Caco-2 (cell line): ENCODE measurements around the gene XPNPEP2. TPM values are rescaled to one million over a fixed set of nuclear protein-coding genes. Genes with fewer than 3 reads are reported as not detected.
"Not testable (repeated sequence)": the region's sequence is repeated elsewhere in the genome, so short reads cannot be mapped to it uniquely, and the experiment has no call there.

Experiments
- BruUV-seq: library from RNA; stranded (reverse); fragments of 400-500 nt; replicated peaks from 2 replicates; lab custom pipeline; 2021; lab: Mats Ljungman, UMichigan
- CTCF ChIA-PET: fragments of 300-600 bp; sonication (Branson Sonifier 250); formaldehyde crosslinking; loops from one replicate; lab custom pipeline; 2022; ENCODE audit warnings: antibody characterized with exemption; lab: Charles Lee
- POLR2A ChIA-PET: fragments of 300-600 bp; sonication (Branson Sonifier 250); formaldehyde crosslinking; loops from one replicate; lab custom pipeline; 2022; ENCODE audit warnings: antibody characterized with exemption; lab: Charles Lee
- DNase-seq, 2 experiments: peaks; one replicate each; pipeline versions ENCODE4 v3.0.0 to v3.0.0-alpha.2; 2020 to 2022
- H3K27me3 ChIP-seq: replicated peaks from 2 replicates; pipeline ENCODE4 v1.6.0; 2011; ENCODE audit warnings: low read length; ENCODE audit not compliant: control insufficient read depth, insufficient read depth
- H3K36me3 ChIP-seq: 2 replicates; pipeline ENCODE4 v1.5.1; 2011; ENCODE audit warnings: low read length; ENCODE audit not compliant: control insufficient read depth, insufficient read depth
- H3K4me1 ChIP-seq: fragments of 250-450 bp; sonication (Bioruptor Pico); 2 replicates; pipeline ENCODE4 v1.5.1; 2020; ENCODE audit warnings: mild to moderate bottlenecking
- H3K4me3 ChIP-seq: 2 replicates; pipeline ENCODE4 v1.5.1; 2011; ENCODE audit warnings: low read depth, mild to moderate bottlenecking, control low read depth, low read length
- H3K9me3 ChIP-seq: fragments of 250-450 bp; sonication (Bioruptor Pico); 2 replicates; pipeline ENCODE4 v1.5.1; 2020; ENCODE audit warnings: mild to moderate bottlenecking, moderate library complexity
- H3K27ac Mint-ChIP-seq: one replicate; pipeline ENCODE4 v1.8.0; 2022; ENCODE audit warnings: mixed read lengths; ENCODE audit not compliant: unreplicated experiment
- H3K27me3 Mint-ChIP-seq: one replicate; pipeline ENCODE4 v1.8.0; 2022; ENCODE audit warnings: mixed read lengths; ENCODE audit not compliant: insufficient read depth, unreplicated experiment
- H3K36me3 Mint-ChIP-seq: one replicate; pipeline ENCODE4 v1.8.0; 2022; ENCODE audit warnings: mild to moderate bottlenecking, mixed read lengths; ENCODE audit not compliant: insufficient read depth, unreplicated experiment
- H3K4me1 Mint-ChIP-seq: one replicate; pipeline ENCODE4 v1.8.0; 2022; ENCODE audit warnings: low read depth, mixed read lengths; ENCODE audit not compliant: unreplicated experiment
- H3K4me3 Mint-ChIP-seq: one replicate; pipeline ENCODE4 v1.8.0; 2022; ENCODE audit warnings: mild to moderate bottlenecking, moderate library complexity, mixed read lengths; ENCODE audit not compliant: unreplicated experiment
- H3K9me3 Mint-ChIP-seq: one replicate; pipeline ENCODE4 v1.8.0; 2022; ENCODE audit warnings: mixed read lengths; ENCODE audit not compliant: unreplicated experiment
- intact Hi-C: fragments of 100-400 bp; cut with micrococcal nuclease; formaldehyde crosslinking; loops from one replicate; pipeline ENCODE4 v1.10.0; 2022; ENCODE audit not compliant: unreplicated experiment
- total RNA-seq: library from RNA; stranded (reverse); gene quantifications from 2 replicates; pipeline ENCODE4 v1.2.3, GENCODE V29; 2022
- TF ChIP-seq, protein P1 (sequence below), 2 experiments: fragments of 200-600 bp in 1 of 2; IDR thresholded peaks; 1 replicate in 1 of 2; 2 replicates in 1 of 2; pipeline versions ENCODE4 v1.5.1 to v1.8.0; 2011 to 2022; ENCODE audit warnings: antibody characterized with exemption in 1 of 2, control low read depth in 1 of 2, inconsistent platforms in 1 of 2, low read depth in 1 of 2, low read length in 1 of 2, mild to moderate bottlenecking in 1 of 2, moderate library complexity in 1 of 2; ENCODE audit not compliant: insufficient read depth in 1 of 2, severe bottlenecking in 1 of 2, unreplicated experiment in 1 of 2

The XPNPEP2 gene
- total RNA-seq, 1 experiment from 2014 or later, result 0.32 TPM

DNA sequence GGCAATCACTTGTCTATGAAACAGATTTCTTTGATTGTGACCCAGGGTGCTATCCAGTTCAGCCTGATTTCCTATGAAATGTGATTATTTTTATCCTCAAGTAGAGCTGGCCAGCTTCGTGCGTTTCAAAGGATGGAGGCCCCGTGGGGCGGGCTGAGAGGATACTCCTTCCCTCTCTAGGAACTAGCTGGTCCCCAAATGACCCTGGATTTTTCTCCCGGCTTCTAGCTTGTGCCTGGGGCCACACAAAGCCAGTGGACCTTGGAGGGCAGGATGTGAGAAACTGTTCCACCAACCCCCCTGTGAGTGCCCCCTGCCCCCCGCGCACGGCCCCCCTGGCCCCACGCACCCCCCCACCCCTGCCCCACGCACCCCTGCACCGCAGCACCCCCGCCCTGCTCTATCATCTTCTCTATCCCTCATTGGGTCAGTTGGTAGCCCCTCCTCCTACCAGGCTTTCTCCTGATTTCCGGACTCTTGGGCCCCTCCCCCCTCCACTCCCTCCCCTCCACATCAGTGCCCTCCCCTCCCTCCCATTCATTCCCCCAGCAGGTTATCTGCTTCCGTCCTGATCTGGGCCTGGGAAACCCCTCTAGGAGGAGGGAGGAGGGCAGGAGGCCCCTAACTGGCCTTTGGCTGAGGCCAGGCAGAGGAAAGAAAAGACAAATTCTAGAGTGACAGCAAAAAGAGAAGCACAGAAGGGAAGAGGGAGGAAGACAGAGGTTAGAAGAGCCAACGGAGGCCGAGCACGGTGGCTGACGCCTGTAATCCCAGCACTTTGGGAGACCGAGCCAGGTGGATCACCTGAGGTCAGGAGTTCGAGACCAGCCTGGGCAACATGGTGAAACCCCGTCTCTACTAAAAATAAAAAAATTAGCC, 3.3 kb downstream of the XPNPEP2 start:
- no peaks in the 10 kb centered on the region for H3K27me3 Mint-ChIP-seq
- Histone ChIP-seq H3K4me3 (no peak overlapping the region), H3K36me3 (no peaks in the 10 kb centered on the region), H3K9me3 (no peaks in the 10 kb centered on the region), H3K4me1 (peaks cover 9% of the 10 kb centered on the region), H3K27me3 (no peaks in the 10 kb centered on the region)
- intact Hi-C loops, result no loop called here
- BruUV-seq, result no TSS peak
- CTCF ChIA-PET, result no interaction called here
- peaks cover 12% of the 10 kb centered on the region for H3K4me1 Mint-ChIP-seq
- no peak overlapping the region for H3K27ac Mint-ChIP-seq
- TF ChIP-seq, protein P1, sequence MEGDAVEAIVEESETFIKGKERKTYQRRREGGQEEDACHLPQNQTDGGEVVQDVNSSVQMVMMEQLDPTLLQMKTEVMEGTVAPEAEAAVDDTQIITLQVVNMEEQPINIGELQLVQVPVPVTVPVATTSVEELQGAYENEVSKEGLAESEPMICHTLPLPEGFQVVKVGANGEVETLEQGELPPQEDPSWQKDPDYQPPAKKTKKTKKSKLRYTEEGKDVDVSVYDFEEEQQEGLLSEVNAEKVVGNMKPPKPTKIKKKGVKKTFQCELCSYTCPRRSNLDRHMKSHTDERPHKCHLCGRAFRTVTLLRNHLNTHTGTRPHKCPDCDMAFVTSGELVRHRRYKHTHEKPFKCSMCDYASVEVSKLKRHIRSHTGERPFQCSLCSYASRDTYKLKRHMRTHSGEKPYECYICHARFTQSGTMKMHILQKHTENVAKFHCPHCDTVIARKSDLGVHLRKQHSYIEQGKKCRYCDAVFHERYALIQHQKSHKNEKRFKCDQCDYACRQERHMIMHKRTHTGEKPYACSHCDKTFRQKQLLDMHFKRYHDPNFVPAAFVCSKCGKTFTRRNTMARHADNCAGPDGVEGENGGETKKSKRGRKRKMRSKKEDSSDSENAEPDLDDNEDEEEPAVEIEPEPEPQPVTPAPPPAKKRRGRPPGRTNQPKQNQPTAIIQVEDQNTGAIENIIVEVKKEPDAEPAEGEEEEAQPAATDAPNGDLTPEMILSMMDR (IDR thresholded peaks at IDR 0.05; ENCODE audit: insufficient read depth in 1 of 2, low read depth in 1 of 2, low read length in 1 of 2, severe bottlenecking in 1 of 2, unreplicated experiment in 1 of 2), result no peak
- POLR2A ChIA-PET, result no interaction called here
- no peaks in the 10 kb centered on the region for H3K36me3 Mint-ChIP-seq
- no peak for DNase-seq
- no peaks in the 10 kb centered on the region for H3K9me3 Mint-ChIP-seq
- H3K4me3 Mint-ChIP-seq, result no peak overlapping the region

DNA sequence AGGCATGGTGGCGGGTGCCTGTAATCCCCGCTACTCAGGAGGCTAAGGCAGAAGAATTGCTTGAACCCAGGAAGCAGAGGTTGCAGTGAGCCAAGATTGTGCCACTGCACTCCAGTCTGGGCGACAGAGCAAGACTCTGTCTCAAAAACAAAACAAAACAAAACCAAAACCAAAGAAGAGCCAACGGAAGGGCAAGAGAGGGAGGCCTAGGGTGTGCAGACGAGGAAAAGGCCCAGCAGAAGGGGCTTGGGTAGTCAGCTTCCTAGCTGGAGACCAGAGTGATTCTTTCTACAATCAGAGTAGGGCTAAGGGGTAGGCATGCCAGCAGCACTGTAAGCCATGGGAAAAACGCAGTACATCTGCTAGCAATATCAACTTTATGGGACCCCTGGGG, 4.0 kb downstream of the XPNPEP2 start:
- H3K36me3 ChIP-seq, POLR2A ChIA-PET, intact Hi-C loops, H3K36me3 Mint-ChIP-seq, H3K9me3 Mint-ChIP-seq, H3K27me3 ChIP-seq, H3K4me3 ChIP-seq, H3K27me3 Mint-ChIP-seq, H3K4me1 ChIP-seq, BruUV-seq, CTCF ChIA-PET, H3K27ac Mint-ChIP-seq, H3K4me3 Mint-ChIP-seq, H3K9me3 ChIP-seq, DNase-seq: not testable (repeated sequence)
- H3K4me1 Mint-ChIP-seq, result peaks cover 12% of the 10 kb centered on the region

DNA sequence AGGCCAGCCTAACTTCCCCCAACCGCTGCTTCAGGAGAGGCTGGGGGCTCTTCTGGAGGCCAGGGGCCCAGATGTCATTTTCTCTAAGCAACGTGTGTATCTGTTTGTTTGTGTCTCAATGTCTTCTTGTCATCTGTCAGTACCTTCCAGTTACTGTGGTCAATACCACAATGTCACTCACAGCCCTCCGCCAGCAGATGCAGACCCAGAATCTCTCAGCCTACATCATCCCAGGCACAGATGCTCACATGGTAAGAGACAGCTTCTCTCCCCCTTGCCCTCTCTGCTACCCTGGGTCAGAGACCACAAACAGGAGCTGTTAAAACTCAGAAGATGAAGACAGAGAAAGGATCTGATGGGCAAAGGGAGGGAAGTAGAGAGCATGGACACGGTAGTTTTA, 5.0 kb downstream of the XPNPEP2 start:
- TF ChIP-seq, protein P1 (IDR thresholded peaks at IDR 0.05; ENCODE audit: insufficient read depth in 1 of 2, low read depth in 1 of 2, low read length in 1 of 2, severe bottlenecking in 1 of 2, unreplicated experiment in 1 of 2), result no peak
- H3K27ac Mint-ChIP-seq, result no peak overlapping the region
- no peak for DNase-seq
- no TSS peak for BruUV-seq
- H3K27me3 Mint-ChIP-seq, result no peaks in the 10 kb centered on the region
- H3K36me3 Mint-ChIP-seq, result no peaks in the 10 kb centered on the region
- H3K4me1 ChIP-seq, result peaks cover 3% of the 10 kb centered on the region; the same call in 1 of the 2 replicates
- no peak overlapping the region for H3K4me3 ChIP-seq
- POLR2A ChIA-PET, result no interaction called here
- intact Hi-C loops, result no loop called here
- no peaks in the 10 kb centered on the region for H3K27me3 ChIP-seq
- H3K36me3 ChIP-seq, result no peaks in the 10 kb centered on the region
- H3K9me3 ChIP-seq, result no peaks in the 10 kb centered on the region
- peaks cover 11% of the 10 kb centered on the region for H3K4me1 Mint-ChIP-seq
- no peaks in the 10 kb centered on the region for H3K9me3 Mint-ChIP-seq
- CTCF ChIA-PET, result no interaction called here
- H3K4me3 Mint-ChIP-seq, result no peak overlapping the region
